SK-N-MC (cell line): Measurements from ENCODE around the gene PROKR1.

Source experiments
- DNase-seq: peaks from one replicate; pipeline ENCODE4 v3.0.0-alpha.2; 2011; ENCODE audit warnings: low read depth, low spot score
- H3K27ac ChIP-seq: fragments of 200-600 bp; sonication (generic); 2 replicates; pipeline ENCODE4 v1.5.1; 2016; ENCODE audit warnings: mixed run types
- H3K36me3 ChIP-seq: fragments of 200-600 bp; sonication (generic); 2 replicates; pipeline ENCODE4 v1.6.1; 2017; ENCODE audit warnings: antibody characterized with exemption, low read length, mixed read lengths; ENCODE audit not compliant: insufficient read depth
- H3K4me3 ChIP-seq: fragments of 200-600 bp; sonication (generic); 2 replicates; pipeline ENCODE4 v1.5.1; 2016
- H3K9ac ChIP-seq: fragments of 200-600 bp; sonication (generic); 2 replicates; pipeline ENCODE4 v1.8.0; 2017; ENCODE audit warnings: mixed run types, mixed read lengths; ENCODE audit not compliant: insufficient read length
- H3K9me3 ChIP-seq: fragments of 200-600 bp; sonication (generic); 2 replicates; pipeline ENCODE4 v1.6.1; 2017; ENCODE audit warnings: low read depth, mild to moderate bottlenecking, antibody characterized with exemption, low read length, moderate library complexity, mixed read lengths
- EZH2 ChIP-seq: fragments of 200-600 bp; sonication (generic); IDR thresholded peaks from one replicate; pipeline ENCODE4 v1.6.1; 2017; ENCODE audit warnings: antibody characterized with exemption
- FOXP2 ChIP-seq: optimal IDR thresholded peaks from 2 replicates; pipeline ENCODE3; 2011; ENCODE audit warnings: mild to moderate bottlenecking, moderate library complexity; ENCODE audit not compliant: insufficient read depth; ENCODE audit errors: extremely low read length, control extremely low read depth
- POLR2AphosphoS5 ChIP-seq: IDR thresholded peaks from 2 replicates; pipeline ENCODE4 v1.6.1; 2012; ENCODE audit warnings: mild to moderate bottlenecking, low read depth, low read length, borderline replicate concordance

PROKR1 gene

GRCh38 chr2:68607837-68608236 is 35.5 kb upstream of the PROKR1 start:
- H3K4me3 ChIP-seq = no peak overlapping the region
- H3K27ac ChIP-seq = no peak overlapping the region
- no peak for DNase-seq
- no peak overlapping the region for H3K9ac ChIP-seq
- no peaks in the 10 kb centered on the region for H3K36me3 ChIP-seq
- no peaks in the 10 kb centered on the region; the same call in 1 of the 2 replicates for H3K9me3 ChIP-seq
- TF ChIP-seq EZH2 = no peak
- TF ChIP-seq FOXP2 = no peak
- TF ChIP-seq POLR2AphosphoS5 = no peak

GRCh38 chr2:68612765-68613519 is 30.4 kb upstream of the PROKR1 start:
- TF ChIP-seq POLR2AphosphoS5 = no peak
- Histone ChIP-seq H3K9me3 (no peaks in the 10 kb centered on the region; the same call in 1 of the 2 replicates), H3K27ac (no peak overlapping the region), H3K9ac (no peak overlapping the region), H3K36me3 (no peaks in the 10 kb centered on the region), H3K4me3 (no peak overlapping the region)
- DNase-seq = no peak

GRCh38 chr2:68620772-68621171 is 22.6 kb upstream of the PROKR1 start:
- no peak for DNase-seq
- Histone ChIP-seq H3K9ac (no peak overlapping the region), H3K4me3 (no peak overlapping the region), H3K27ac (peak overlapping the region; percentile 84), H3K36me3 (peaks cover 5% of the 10 kb centered on the region; the same call in 1 of the 2 replicates), H3K9me3 (peaks cover 14% of the 10 kb centered on the region; the same call in 1 of the 2 replicates)
- TF ChIP-seq POLR2AphosphoS5 (no peak), EZH2 (no peak), FOXP2 (no peak)

GRCh38 chr2:68623820-68624219 is 19.6 kb upstream of the PROKR1 start:
- no peak for TF ChIP-seq POLR2AphosphoS5
- no peak for TF ChIP-seq FOXP2
- no peak for TF ChIP-seq EZH2
- Histone ChIP-seq H3K9me3 (peaks cover 14% of the 10 kb centered on the region; the same call in 1 of the 2 replicates), H3K27ac (no peak overlapping the region; the same call in 1 of the 2 replicates), H3K36me3 (peaks cover 5% of the 10 kb centered on the region; the same call in 1 of the 2 replicates), H3K4me3 (no peak overlapping the region), H3K9ac (no peak overlapping the region)
- no peak for DNase-seq

- Histone ChIP-seq H3K4me3 (no peak overlapping the region), H3K36me3 (no peaks in the 10 kb centered on the region), H3K27ac (no peak overlapping the region), H3K9me3 (peaks cover 7% of the 10 kb centered on the region; the same call in 1 of the 2 replicates), H3K9ac (no peak overlapping the region)
- no peak for TF ChIP-seq POLR2AphosphoS5
- TF ChIP-seq FOXP2 = no peak
- no peak for TF ChIP-seq EZH2
- no peak for DNase-seq
Observed at GRCh38 chr2:68627615-68628014, 15.8 kb upstream of the PROKR1 start.

GRCh38 chr2:68632021-68632420 is 11.4 kb upstream of the PROKR1 start:
- DNase-seq = no peak
- no peaks in the 10 kb centered on the region for H3K36me3 ChIP-seq
- H3K9me3 ChIP-seq = no peaks in the 10 kb centered on the region
- no peak overlapping the region for H3K27ac ChIP-seq
- TF ChIP-seq POLR2AphosphoS5 = no peak
- TF ChIP-seq FOXP2 = no peak
- TF ChIP-seq EZH2 = no peak
- H3K4me3 ChIP-seq = no peak overlapping the region
- no peak overlapping the region for H3K9ac ChIP-seq

- DNase-seq = no peak
- Histone ChIP-seq H3K36me3 (no peaks in the 10 kb centered on the region), H3K9ac (no peak overlapping the region), H3K27ac (peak overlapping the region; percentile 19; the same call in 1 of the 2 replicates), H3K9me3 (no peaks in the 10 kb centered on the region), H3K4me3 (no peak overlapping the region)
- TF ChIP-seq EZH2 (no peak), FOXP2 (no peak), POLR2AphosphoS5 (no peak)
Observed at GRCh38 chr2:68637047-68637446, 6.3 kb upstream of the PROKR1 start.

- Histone ChIP-seq H3K36me3 (no peaks in the 10 kb centered on the region), H3K9ac (no peak overlapping the region), H3K9me3 (no peaks in the 10 kb centered on the region), H3K4me3 (peak overlapping the region; percentile 77), H3K27ac (no peak overlapping the region)
- no peak for DNase-seq
- TF ChIP-seq EZH2 (no peak), POLR2AphosphoS5 (no peak), FOXP2 (no peak)
Observed at GRCh38 chr2:68643874-68644485, 601 bp downstream of the PROKR1 start.
